Karpas-422 (cell line): ENCODE data around the gene RGS9. TPM values are rescaled to one million over a fixed set of nuclear protein-coding genes. Genes with fewer than 3 reads are reported as not detected.

Experiments used
- DNase-seq: peaks from one replicate; pipeline ENCODE4 v3.0.0-alpha.2; 2015
- H2AFZ ChIP-seq: fragments of 200-600 bp; sonication (generic); 2 replicates; pipeline ENCODE4 v1.6.1; 2014; ENCODE audit warnings: antibody characterized with exemption, low read length, mixed read lengths
- H3K27ac ChIP-seq: fragments of 200-600 bp; sonication (generic); 2 replicates; pipeline ENCODE4 v1.5.1; 2014; ENCODE audit warnings: mild to moderate bottlenecking, low read length, moderate library complexity
- H3K27me3 ChIP-seq: fragments of 200-600 bp; sonication (generic); 2 replicates; pipeline ENCODE4 v1.6.1; 2014; ENCODE audit warnings: low read length, mixed read lengths
- H3K36me3 ChIP-seq: fragments of 200-600 bp; sonication (generic); 2 replicates; pipeline ENCODE4 v1.6.1; 2014; ENCODE audit warnings: low read length, mixed read lengths; ENCODE audit not compliant: insufficient read depth
- H3K4me1 ChIP-seq: fragments of 200-600 bp; sonication (generic); 2 replicates; pipeline ENCODE4 v1.6.1; 2014; ENCODE audit warnings: mild to moderate bottlenecking, low read length, mixed read lengths
- H3K4me2 ChIP-seq: fragments of 200-600 bp; sonication (generic); 2 replicates; pipeline ENCODE4 v1.6.1; 2014; ENCODE audit warnings: low read length, low read depth, mild to moderate bottlenecking; ENCODE audit not compliant: poor library complexity, severe bottlenecking
- H3K4me3 ChIP-seq: fragments of 200-600 bp; sonication (generic); 2 replicates; pipeline ENCODE4 v1.5.1; 2014; ENCODE audit warnings: mild to moderate bottlenecking, antibody characterized with exemption, low read length, mixed read lengths
- H3K79me2 ChIP-seq: fragments of 200-600 bp; sonication (generic); 2 replicates; pipeline ENCODE4 v1.6.1; 2014; ENCODE audit warnings: mild to moderate bottlenecking, low read length, mixed read lengths
- H3K9ac ChIP-seq: fragments of 200-600 bp; sonication (generic); 2 replicates; pipeline ENCODE4 v1.6.0; 2014; ENCODE audit warnings: low read length
- H3K9me2 ChIP-seq: fragments of 200-600 bp; sonication (generic), shearing (Covaris generic); replicated peaks from 2 replicates; pipeline ENCODE4 v1.6.0; 2014; ENCODE audit warnings: mild to moderate bottlenecking, low read length, moderate library complexity; ENCODE audit not compliant: insufficient read depth
- H3K9me3 ChIP-seq: fragments of 300-700, 200-600 bp; sonication (generic); 2 replicates; pipeline ENCODE4 v1.6.1; 2014; ENCODE audit warnings: low read length, mixed read lengths
- H4K20me1 ChIP-seq: fragments of 200-600 bp; sonication (generic); 2 replicates; pipeline ENCODE4 v1.6.1; 2014; ENCODE audit warnings: mild to moderate bottlenecking, antibody characterized with exemption, low read length, low read depth; ENCODE audit not compliant: insufficient read depth
- total RNA-seq: library from RNA; depleted of rRNA; stranded (reverse); fragments of >200 nt; shearing (Covaris generic); gene quantifications from 2 replicates; pipeline ENCODE4 v1.2.3, GENCODE V29; 2014; ENCODE audit warnings: low replicate concordance

RGS9 gene
- total RNA-seq, 1 experiment from 2014 or later: 12.9 TPM

- no peak overlapping the region for H3K4me3 ChIP-seq
- no peaks in the 10 kb centered on the region for H3K9me2 ChIP-seq
- no peak for DNase-seq
- peaks cover 32% of the 10 kb centered on the region for H3K4me1 ChIP-seq
- no peaks in the 10 kb centered on the region for H4K20me1 ChIP-seq
- no peaks in the 10 kb centered on the region for H3K79me2 ChIP-seq
- no peak overlapping the region for H3K27ac ChIP-seq
- H2AFZ ChIP-seq: no peak overlapping the region
- H3K9ac ChIP-seq: no peak overlapping the region
- H3K9me3 ChIP-seq: no peaks in the 10 kb centered on the region
- no peak overlapping the region for H3K4me2 ChIP-seq
- no peaks in the 10 kb centered on the region for H3K36me3 ChIP-seq
- H3K27me3 ChIP-seq: no peaks in the 10 kb centered on the region
Observed at GRCh38 chr17:65185062-65185461, 47.9 kb downstream of the RGS9 start.

- no peaks in the 10 kb centered on the region for H3K27me3 ChIP-seq
- no peak for DNase-seq
- no peaks in the 10 kb centered on the region for H3K79me2 ChIP-seq
- H3K4me3 ChIP-seq: no peak overlapping the region
- H3K4me2 ChIP-seq: peak overlapping the region; percentile 14
- no peaks in the 10 kb centered on the region for H3K9me3 ChIP-seq
- no peaks in the 10 kb centered on the region for H3K36me3 ChIP-seq
- no peaks in the 10 kb centered on the region for H3K9me2 ChIP-seq
- H3K9ac ChIP-seq: no peak overlapping the region
- no peaks in the 10 kb centered on the region for H4K20me1 ChIP-seq
- no peak overlapping the region for H2AFZ ChIP-seq
- H3K4me1 ChIP-seq: peaks cover 32% of the 10 kb centered on the region
- H3K27ac ChIP-seq: no peak overlapping the region
Observed at GRCh38 chr17:65185668-65186382, 48.7 kb downstream of the RGS9 start.

GRCh38 chr17:65190467-65191097, 53.4 kb downstream of the RGS9 start:
- Histone ChIP-seq H3K9me2 (no peaks in the 10 kb centered on the region), H3K4me1 (peaks cover 4% of the 10 kb centered on the region), H3K9me3 (no peaks in the 10 kb centered on the region), H3K4me2 (no peak overlapping the region), H3K36me3 (no peaks in the 10 kb centered on the region), H3K9ac (no peak overlapping the region), H3K79me2 (no peaks in the 10 kb centered on the region), H2AFZ (no peak overlapping the region), H3K27ac (no peak overlapping the region), H3K27me3 (no peaks in the 10 kb centered on the region), H3K4me3 (no peak overlapping the region), H4K20me1 (no peaks in the 10 kb centered on the region)
- DNase-seq: no peak

- Histone ChIP-seq H3K9ac (no peak overlapping the region), H3K27me3 (no peaks in the 10 kb centered on the region), H3K79me2 (no peaks in the 10 kb centered on the region), H3K9me3 (no peaks in the 10 kb centered on the region), H3K4me3 (no peak overlapping the region), H3K27ac (no peak overlapping the region), H3K9me2 (no peaks in the 10 kb centered on the region), H4K20me1 (no peaks in the 10 kb centered on the region), H2AFZ (no peak overlapping the region), H3K4me2 (no peak overlapping the region), H3K4me1 (no peaks in the 10 kb centered on the region), H3K36me3 (no peaks in the 10 kb centered on the region)
- DNase-seq: no peak
Observed at GRCh38 chr17:65191811-65192740, 54.9 kb downstream of the RGS9 start.

GRCh38 chr17:65193305-65193704, 56.1 kb downstream of the RGS9 start:
- Histone ChIP-seq H3K9me2 (no peaks in the 10 kb centered on the region), H3K9ac (no peak overlapping the region), H3K4me3 (no peak overlapping the region), H3K27ac (no peak overlapping the region), H2AFZ (no peak overlapping the region), H3K4me1 (no peaks in the 10 kb centered on the region), H3K27me3 (no peaks in the 10 kb centered on the region), H3K4me2 (no peak overlapping the region), H3K36me3 (no peaks in the 10 kb centered on the region), H3K9me3 (no peaks in the 10 kb centered on the region), H3K79me2 (no peaks in the 10 kb centered on the region), H4K20me1 (no peaks in the 10 kb centered on the region)
- no peak for DNase-seq

- H4K20me1 ChIP-seq: no peaks in the 10 kb centered on the region
- H3K4me2 ChIP-seq: no peak overlapping the region
- no peak overlapping the region for H3K27ac ChIP-seq
- H2AFZ ChIP-seq: no peak overlapping the region
- H3K9me3 ChIP-seq: no peaks in the 10 kb centered on the region
- peaks cover 2% of the 10 kb centered on the region for H3K4me1 ChIP-seq
- H3K4me3 ChIP-seq: no peak overlapping the region
- H3K36me3 ChIP-seq: no peaks in the 10 kb centered on the region
- H3K9me2 ChIP-seq: no peaks in the 10 kb centered on the region
- H3K79me2 ChIP-seq: no peaks in the 10 kb centered on the region
- DNase-seq: no peak
- no peak overlapping the region for H3K9ac ChIP-seq
- no peaks in the 10 kb centered on the region for H3K27me3 ChIP-seq
Observed at GRCh38 chr17:65193716-65194293, 56.6 kb downstream of the RGS9 start.

GRCh38 chr17:65194670-65195334, 57.6 kb downstream of the RGS9 start:
- no peaks in the 10 kb centered on the region for H3K36me3 ChIP-seq
- H3K4me3 ChIP-seq: no peak overlapping the region
- no peak overlapping the region for H3K4me2 ChIP-seq
- H3K4me1 ChIP-seq: peaks cover 2% of the 10 kb centered on the region
- no peak overlapping the region for H2AFZ ChIP-seq
- no peak overlapping the region for H3K9ac ChIP-seq
- no peaks in the 10 kb centered on the region for H3K79me2 ChIP-seq
- no peaks in the 10 kb centered on the region for H3K27me3 ChIP-seq
- no peak for DNase-seq
- H3K9me3 ChIP-seq: no peaks in the 10 kb centered on the region
- H3K27ac ChIP-seq: no peak overlapping the region
- H4K20me1 ChIP-seq: no peaks in the 10 kb centered on the region
- H3K9me2 ChIP-seq: no peaks in the 10 kb centered on the region
